Measurements from ENCODE around the gene ARHGEF28. TPM values are rescaled to one million over a fixed set of nuclear protein-coding genes. Genes with fewer than 3 reads are reported as not detected.

ARHGEF28 gene
- total and polyA plus RNA-seq, 2 donors (not counting 1 experiment from before 2014, with no cell fraction given) = 2.3 to 34.3 TPM

DNA sequence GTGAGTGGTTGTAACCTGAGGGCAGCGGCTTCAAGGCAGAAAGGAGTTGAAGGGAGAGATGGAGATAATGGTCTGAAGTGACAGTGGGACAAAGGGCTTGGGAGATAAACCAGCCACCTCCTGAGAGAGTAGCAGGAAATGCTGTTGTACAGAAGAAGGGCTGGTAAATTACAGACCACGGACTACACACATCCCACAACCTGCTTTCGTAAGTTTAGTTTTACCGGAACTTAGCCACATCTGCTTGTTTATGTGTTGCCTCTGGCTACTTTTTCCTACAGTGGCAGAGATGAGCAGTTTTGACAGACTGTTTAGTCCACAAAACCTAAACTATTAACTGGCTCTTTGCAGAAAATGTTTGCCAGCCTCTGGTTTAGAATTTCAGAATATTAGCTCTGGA, 269.5 kb downstream of the ARHGEF28 start:
- Histone ChIP-seq H3K9me3 (ENCODE audit: control insufficient read depth, insufficient read depth, low read depth, low read length) (no peaks in the 10 kb centered on the region), H4K20me1 (ENCODE audit: control insufficient read depth, extremely low read depth, insufficient read depth, low read length) (no peaks in the 10 kb centered on the region), H3K27me3 (ENCODE audit: control insufficient read depth, insufficient read depth, low read length) (no peaks in the 10 kb centered on the region), H2AFZ (ENCODE audit: low read length) (no peak overlapping the region), H3K9ac (ENCODE audit: insufficient read depth, low read length) (no peak overlapping the region), H3K4me1 (ENCODE audit: control insufficient read depth, extremely low read depth, insufficient read depth, low read length) (peaks cover 4% of the 10 kb centered on the region), H3K36me3 (ENCODE audit: control insufficient read depth, insufficient read depth, low read length) (no peaks in the 10 kb centered on the region), H3K4me3 (replicated peaks in 1 of 4; ENCODE audit: control extremely low read depth in 1 of 4, insufficient read depth in 1 of 4, low read depth in 3 of 4, low read length in 4 of 4) (no peak overlapping the region), H3K79me2 (ENCODE audit: control insufficient read depth, insufficient read depth, low read length) (no peaks in the 10 kb centered on the region), H3K27ac (ENCODE audit: insufficient read depth, low read length) (no peak overlapping the region), H3K4me2 (ENCODE audit: extremely low read depth, insufficient read depth, low read length) (no peak overlapping the region)
- TF ChIP-seq, protein P1, sequence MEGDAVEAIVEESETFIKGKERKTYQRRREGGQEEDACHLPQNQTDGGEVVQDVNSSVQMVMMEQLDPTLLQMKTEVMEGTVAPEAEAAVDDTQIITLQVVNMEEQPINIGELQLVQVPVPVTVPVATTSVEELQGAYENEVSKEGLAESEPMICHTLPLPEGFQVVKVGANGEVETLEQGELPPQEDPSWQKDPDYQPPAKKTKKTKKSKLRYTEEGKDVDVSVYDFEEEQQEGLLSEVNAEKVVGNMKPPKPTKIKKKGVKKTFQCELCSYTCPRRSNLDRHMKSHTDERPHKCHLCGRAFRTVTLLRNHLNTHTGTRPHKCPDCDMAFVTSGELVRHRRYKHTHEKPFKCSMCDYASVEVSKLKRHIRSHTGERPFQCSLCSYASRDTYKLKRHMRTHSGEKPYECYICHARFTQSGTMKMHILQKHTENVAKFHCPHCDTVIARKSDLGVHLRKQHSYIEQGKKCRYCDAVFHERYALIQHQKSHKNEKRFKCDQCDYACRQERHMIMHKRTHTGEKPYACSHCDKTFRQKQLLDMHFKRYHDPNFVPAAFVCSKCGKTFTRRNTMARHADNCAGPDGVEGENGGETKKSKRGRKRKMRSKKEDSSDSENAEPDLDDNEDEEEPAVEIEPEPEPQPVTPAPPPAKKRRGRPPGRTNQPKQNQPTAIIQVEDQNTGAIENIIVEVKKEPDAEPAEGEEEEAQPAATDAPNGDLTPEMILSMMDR (conservative IDR thresholded peaks at IDR 0.05 in 1 of 2, IDR thresholded peaks at IDR 0.05 in 1 of 2; ENCODE audit: low read depth in 1 of 2, low read length in 2 of 2) = no peak
- no peak for TF ChIP-seq EZH2 (IDR thresholded peaks at IDR 0.05; ENCODE audit: low read length, missing control alignments)
- no peak for DNase-seq (ENCODE audit: low read depth in 2 of 2)

DNA sequence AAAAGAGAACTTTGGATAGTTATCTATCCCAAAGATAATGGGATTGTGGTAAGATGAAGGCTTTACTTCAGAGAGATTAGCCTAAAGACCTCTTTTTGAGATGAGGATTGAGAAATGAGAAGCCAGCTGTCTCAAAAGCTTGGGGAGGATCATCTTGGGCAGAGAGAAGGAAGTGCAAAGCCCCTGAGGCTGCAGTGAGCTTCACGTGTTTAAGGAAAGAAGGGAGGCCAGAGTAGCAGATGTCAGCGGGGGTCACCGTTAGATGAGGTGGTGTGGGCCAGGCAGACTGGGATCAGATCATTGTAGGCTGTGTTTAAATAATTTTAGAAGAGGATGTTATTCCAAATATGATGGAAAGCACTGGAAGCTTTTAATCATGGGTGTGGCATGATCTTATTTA, 270.1 kb downstream of the ARHGEF28 start:
- H4K20me1 ChIP-seq (ENCODE audit: control insufficient read depth, extremely low read depth, insufficient read depth, low read length) = no peaks in the 10 kb centered on the region
- no peak overlapping the region for H2AFZ ChIP-seq (ENCODE audit: low read length)

DNA sequence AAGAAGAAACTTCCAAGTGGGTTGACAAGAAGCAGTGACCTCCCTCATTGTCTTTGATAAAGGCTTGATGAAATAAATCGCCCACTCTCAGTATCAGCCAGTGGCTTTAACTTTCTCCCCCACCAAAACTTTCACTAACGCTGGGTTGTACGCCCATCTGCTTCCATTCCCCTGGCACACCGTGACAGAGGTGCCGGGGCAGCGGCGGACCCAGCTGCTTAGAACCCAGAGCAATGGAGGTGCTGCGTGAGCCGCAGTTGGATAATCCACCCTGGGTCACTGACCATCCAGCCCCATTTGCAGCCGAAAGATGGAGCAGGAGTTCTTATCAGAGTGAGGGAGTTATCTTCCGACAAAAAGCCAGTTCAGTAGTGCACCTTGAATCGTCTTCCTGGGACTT, 270.7 kb downstream of the ARHGEF28 start:
- Histone ChIP-seq H3K27ac (ENCODE audit: insufficient read depth, low read length) (no peak overlapping the region), H2AFZ (ENCODE audit: low read length) (no peak overlapping the region), H3K79me2 (ENCODE audit: control insufficient read depth, insufficient read depth, low read length) (no peaks in the 10 kb centered on the region), H3K9ac (ENCODE audit: insufficient read depth, low read length) (no peak overlapping the region), H3K4me3 (replicated peaks in 1 of 4; ENCODE audit: control extremely low read depth in 1 of 4, insufficient read depth in 1 of 4, low read depth in 3 of 4, low read length in 4 of 4) (no peak overlapping the region), H3K36me3 (ENCODE audit: control insufficient read depth, insufficient read depth, low read length) (no peaks in the 10 kb centered on the region), H3K4me2 (ENCODE audit: extremely low read depth, insufficient read depth, low read length) (no peak overlapping the region), H3K4me1 (ENCODE audit: control insufficient read depth, extremely low read depth, insufficient read depth, low read length) (peaks cover 4% of the 10 kb centered on the region), H3K9me3 (ENCODE audit: control insufficient read depth, insufficient read depth, low read depth, low read length) (no peaks in the 10 kb centered on the region), H3K27me3 (ENCODE audit: control insufficient read depth, insufficient read depth, low read length) (no peaks in the 10 kb centered on the region), H4K20me1 (ENCODE audit: control insufficient read depth, extremely low read depth, insufficient read depth, low read length) (no peaks in the 10 kb centered on the region)
- TF ChIP-seq, protein P1 (conservative IDR thresholded peaks at IDR 0.05 in 1 of 2, IDR thresholded peaks at IDR 0.05 in 1 of 2; ENCODE audit: low read depth in 1 of 2, low read length in 2 of 2) = no peak
- TF ChIP-seq EZH2 (IDR thresholded peaks at IDR 0.05; ENCODE audit: low read length, missing control alignments) = no peak
- DNase-seq (ENCODE audit: low read depth in 2 of 2) = no peak

More for the DNA sequence above, 270.1 kb downstream of the ARHGEF28 start:
- H3K4me2 ChIP-seq (ENCODE audit: extremely low read depth, insufficient read depth, low read length) = no peak overlapping the region
- no peaks in the 10 kb centered on the region for H3K36me3 ChIP-seq (ENCODE audit: control insufficient read depth, insufficient read depth, low read length)
- no peaks in the 10 kb centered on the region for H3K79me2 ChIP-seq (ENCODE audit: control insufficient read depth, insufficient read depth, low read length)
- TF ChIP-seq, protein P1 (conservative IDR thresholded peaks at IDR 0.05 in 1 of 2, IDR thresholded peaks at IDR 0.05 in 1 of 2; ENCODE audit: low read depth in 1 of 2, low read length in 2 of 2) = no peak
- TF ChIP-seq EZH2 (IDR thresholded peaks at IDR 0.05; ENCODE audit: low read length, missing control alignments) = no peak
- no peaks in the 10 kb centered on the region for H3K9me3 ChIP-seq (ENCODE audit: control insufficient read depth, insufficient read depth, low read depth, low read length)
- H3K27ac ChIP-seq (ENCODE audit: insufficient read depth, low read length) = no peak overlapping the region
- peaks cover 4% of the 10 kb centered on the region for H3K4me1 ChIP-seq (ENCODE audit: control insufficient read depth, extremely low read depth, insufficient read depth, low read length)
- no peaks in the 10 kb centered on the region for H3K27me3 ChIP-seq (ENCODE audit: control insufficient read depth, insufficient read depth, low read length)
- no peak overlapping the region for H3K4me3 ChIP-seq (replicated peaks in 1 of 4; ENCODE audit: control extremely low read depth in 1 of 4, insufficient read depth in 1 of 4, low read depth in 3 of 4, low read length in 4 of 4)
- no peak for DNase-seq (ENCODE audit: low read depth in 2 of 2)
- H3K9ac ChIP-seq (ENCODE audit: insufficient read depth, low read length) = no peak overlapping the region

Data from fibroblast of lung (primary cell).